HepG2 (cell line): ENCODE data around the gene FAM124A. TPM values are rescaled to one million over a fixed set of nuclear protein-coding genes. Genes with fewer than 3 reads are reported as not detected.

ENCODE experiments used
- ATAC-seq: fragments of 200-7000 bp; cut with Tn5 transposase; 3 replicates; pipeline ENCODE4 v1.9.1; 2020; ENCODE audit warnings: mild to moderate bottlenecking, moderate library complexity
- BruUV-seq: library from RNA; stranded (reverse); fragments of 400-500 nt; replicated peaks from 2 replicates; lab custom pipeline; 2021; lab: Mats Ljungman, UMichigan
- CTCF ChIA-PET: fragments of 300-600 bp; formaldehyde crosslinking; extraction: SDS; loops from one replicate; lab custom pipeline; 2021; ENCODE audit warnings: low total read pairs, inconsistent platforms, low intra/inter-chr PET ratio; lab: Yijun Ruan, JAX
- POLR2A ChIA-PET: fragments of 350-600 bp; sonication (Branson Sonifier 250); formaldehyde crosslinking; loops from one replicate; lab custom pipeline; 2020; ENCODE audit warnings: antibody characterized with exemption, inconsistent platforms; lab: Yijun Ruan, JAX
- DNase-seq: peaks from one replicate; pipeline ENCODE4 v3.0.0-alpha.2; 2015; ENCODE audit warnings: low spot score
- FAIRE-seq: peaks from 3 replicates; lab custom pipeline; 2011; peaks lifted over from hg19 to GRCh38; lab: Jason Lieb, UNC
- H2AFZ ChIP-seq: one replicate; pipeline ENCODE4 v1.6.1; 2011; ENCODE audit warnings: low read length, inconsistent platforms
- H3K27ac ChIP-seq: fragments of 300-600 bp; 3 replicates; pipeline ENCODE4 v1.8.0; 2011; ENCODE audit warnings: mixed run types, mild to moderate bottlenecking, mixed read lengths, low read length, inconsistent platforms; ENCODE audit not compliant: insufficient read depth; ENCODE audit errors: extremely low read length
- H3K27me3 ChIP-seq, 2 experiments: fragments of 200-600 bp in 1 of 2; 2 replicates in 1 of 2; 3 replicates in 1 of 2; pipeline versions ENCODE4 v1.6.0 to v1.8.0; 2011; ENCODE audit warnings: low read length in 2 of 2, mild to moderate bottlenecking in 2 of 2, moderate library complexity in 2 of 2, inconsistent platforms in 1 of 2; ENCODE audit not compliant: insufficient read depth in 2 of 2, control insufficient read depth in 1 of 2
- H3K36me3 ChIP-seq, 2 experiments: fragments of 200-600 bp in 1 of 2; replicated peaks in 1 of 2; 2 replicates in 1 of 2; 3 replicates in 1 of 2; pipeline versions ENCODE4 v1.5.1 to v1.8.0; 2011; ENCODE audit warnings: low read length in 2 of 2, inconsistent platforms in 1 of 2; ENCODE audit not compliant: insufficient read depth in 2 of 2, control insufficient read depth in 1 of 2
- H3K4me1 ChIP-seq: 2 replicates; pipeline ENCODE4 v1.5.1; 2012; ENCODE audit warnings: low read length, inconsistent platforms; ENCODE audit not compliant: insufficient read depth
- H3K4me2 ChIP-seq: 2 replicates; pipeline ENCODE4 v1.6.0; 2011; ENCODE audit warnings: low read depth, low read length, inconsistent platforms
- H3K4me3 ChIP-seq, 3 experiments: fragments of 200-600 bp in 1 of 3; sonication (generic), shearing (Covaris generic) in 1 of 3; replicated peaks in 1 of 3; 2 replicates each; pipeline ENCODE4 v1.5.1; 2011 to 2016; ENCODE audit warnings: low read length in 3 of 3, inconsistent platforms in 2 of 3, low read depth in 2 of 3, mild to moderate bottlenecking in 2 of 3, control low read depth in 1 of 3, mixed read lengths in 1 of 3; ENCODE audit not compliant: insufficient read depth in 1 of 3
- H3K79me2 ChIP-seq: one replicate; pipeline ENCODE4 v1.6.1; 2011; ENCODE audit warnings: low read length, inconsistent platforms; ENCODE audit not compliant: insufficient read depth
- H3K9ac ChIP-seq: 2 replicates; pipeline ENCODE4 v1.6.0; 2011; ENCODE audit warnings: mild to moderate bottlenecking, low read depth, low read length, inconsistent platforms; ENCODE audit not compliant: insufficient read depth
- H3K9me3 ChIP-seq: 2 replicates; pipeline ENCODE4 v1.5.1; 2012; ENCODE audit warnings: mild to moderate bottlenecking, low read length
- H4K20me1 ChIP-seq: 2 replicates; pipeline ENCODE4 v1.6.0; 2011; ENCODE audit warnings: inconsistent platforms, mild to moderate bottlenecking, low read length, moderate library complexity; ENCODE audit not compliant: insufficient read depth
- DRAP1 ChIP-seq: IDR thresholded peaks from 2 replicates; pipeline ENCODE4 v1.6.1; 2016; ENCODE audit warnings: missing genetic modification reagents, missing compliant biosample characterization
- ERF ChIP-seq: IDR thresholded peaks from 2 replicates; pipeline ENCODE4 v1.6.1; 2018; ENCODE audit warnings: missing biosample characterization, missing genetic modification reagents
- GATAD1 ChIP-seq: IDR thresholded peaks from 2 replicates; pipeline ENCODE4 v1.6.1; 2016; ENCODE audit warnings: missing genetic modification reagents, missing compliant biosample characterization
- HDAC1 ChIP-seq: sonication (generic); formaldehyde crosslinking; IDR thresholded peaks from 2 replicates; pipeline ENCODE4 v1.5.1; 2020; ENCODE audit warnings: mild to moderate bottlenecking, missing genetic modification reagents
- HMG20A ChIP-seq: IDR thresholded peaks from 2 replicates; pipeline ENCODE4 v1.6.1; 2016; ENCODE audit warnings: borderline replicate concordance
- JDP2 ChIP-seq: sonication (generic); formaldehyde crosslinking; IDR thresholded peaks from 2 replicates; pipeline ENCODE4 v1.8.1; 2022; ENCODE audit warnings: missing genetic modification reagents, borderline replicate concordance
- MTA3 ChIP-seq: sonication (generic); formaldehyde crosslinking; IDR thresholded peaks from 2 replicates; pipeline ENCODE4 v1.4.0; 2020; ENCODE audit warnings: missing genetic modification reagents
- NFE2L2 ChIP-seq: fragments of 150-350 bp; IDR thresholded peaks from 2 replicates; pipeline ENCODE4 v1.6.1; 2014; ENCODE audit warnings: low read length
- NFKB2 ChIP-seq: sonication (generic); formaldehyde crosslinking; IDR thresholded peaks from 2 replicates; pipeline ENCODE4 v1.4.0; 2020; ENCODE audit warnings: missing genetic modification reagents, borderline replicate concordance
- SRSF1 ChIP-seq: fragments of 200-400 bp; formaldehyde crosslinking; optimal IDR thresholded peaks from 2 replicates; pipeline ENCODE3; 2017; ENCODE audit warnings: mild to moderate bottlenecking, low read depth, low read length, moderate library complexity
- ZEB1 ChIP-seq: IDR thresholded peaks from 2 replicates; pipeline ENCODE4 v1.6.1; 2012; ENCODE audit warnings: mild to moderate bottlenecking, low read depth, inconsistent platforms; ENCODE audit not compliant: insufficient replicate concordance
- ZNF276 ChIP-seq: sonication (generic); formaldehyde crosslinking; IDR thresholded peaks from 2 replicates; pipeline ENCODE4 v1.4.0; 2020; ENCODE audit warnings: mild to moderate bottlenecking, low read depth, missing genetic modification reagents
- ZNF30 ChIP-seq: sonication (generic); formaldehyde crosslinking; IDR thresholded peaks from 2 replicates; pipeline ENCODE4 v1.5.0; 2020; ENCODE audit warnings: mild to moderate bottlenecking, missing genetic modification reagents
- ZNF431 ChIP-seq: sonication (generic); formaldehyde crosslinking; IDR thresholded peaks from 2 replicates; pipeline ENCODE4 v1.9.0; 2022; ENCODE audit warnings: missing genetic modification reagents, low read depth, mild to moderate bottlenecking, borderline replicate concordance
- ZZZ3 ChIP-seq: sonication (generic); formaldehyde crosslinking; IDR thresholded peaks from 2 replicates; pipeline ENCODE4 v1.4.0; 2020; ENCODE audit warnings: missing genetic modification reagents, mild to moderate bottlenecking, borderline replicate concordance
- WGBS: methylation state at CpG from one replicate; pipeline ENCODE4 v1.1.6; 2017; ENCODE audit warnings: low lambda C conversion rate; 5-methylcytosine and 5-hydroxymethylcytosine counted together
- in situ Hi-C: cut with HindIII; loops from 2 replicates; pipeline ENCODE4 v1.10.0; 2017; ENCODE audit warnings: low pct_unique_long_range_greater_than_20kb; ENCODE audit not compliant: extremely low pct_ligation_motif_present
- intact Hi-C: fragments of 100-400 bp; cut with micrococcal nuclease; formaldehyde crosslinking; loops from one replicate; pipeline ENCODE4 v1.10.0; 2022; ENCODE audit not compliant: unreplicated experiment
- polyA plus RNA-seq, 8 experiments: library from polyadenylated mRNA; depleted of rRNA in 3 of 8; stranded (reverse) in 7 of 8; unstranded in 1 of 8; fragments of >200 nt; fragmentation: Illumina TruSeq in 4 of 8; extraction: Trizol in 4 of 8; gene quantifications; 2 replicates each; pipeline versions ENCODE4 v1.2.1 to v1.2.3, GENCODE V29; 2011 to 2016; ENCODE audit warnings: low read depth in 4 of 8, missing spikeins in 1 of 8, mixed read lengths in 1 of 8; ENCODE audit not compliant: insufficient read depth in 1 of 8
- total RNA-seq, 5 experiments: library from RNA; depleted of rRNA; stranded (reverse); fragments of >200 nt; fragmentation: Illumina TruSeq; extraction: Trizol; gene quantifications; 2 replicates each; pipeline ENCODE4 v1.2.3, GENCODE V29; 2016; ENCODE audit warnings: low read depth in 1 of 5
- TF ChIP-seq, protein P1 (sequence below): sonication (generic); formaldehyde crosslinking; conservative IDR thresholded peaks from 2 replicates; pipeline ENCODE4 v1.8.0; 2022; ENCODE audit warnings: low read depth, missing genetic modification reagents

Gene FAM124A
- total and polyA plus RNA-seq, 2 of the 13 experiments (the other 11 are each of a cell fraction or from before 2014, with no cell fraction given): not detected

DNA sequence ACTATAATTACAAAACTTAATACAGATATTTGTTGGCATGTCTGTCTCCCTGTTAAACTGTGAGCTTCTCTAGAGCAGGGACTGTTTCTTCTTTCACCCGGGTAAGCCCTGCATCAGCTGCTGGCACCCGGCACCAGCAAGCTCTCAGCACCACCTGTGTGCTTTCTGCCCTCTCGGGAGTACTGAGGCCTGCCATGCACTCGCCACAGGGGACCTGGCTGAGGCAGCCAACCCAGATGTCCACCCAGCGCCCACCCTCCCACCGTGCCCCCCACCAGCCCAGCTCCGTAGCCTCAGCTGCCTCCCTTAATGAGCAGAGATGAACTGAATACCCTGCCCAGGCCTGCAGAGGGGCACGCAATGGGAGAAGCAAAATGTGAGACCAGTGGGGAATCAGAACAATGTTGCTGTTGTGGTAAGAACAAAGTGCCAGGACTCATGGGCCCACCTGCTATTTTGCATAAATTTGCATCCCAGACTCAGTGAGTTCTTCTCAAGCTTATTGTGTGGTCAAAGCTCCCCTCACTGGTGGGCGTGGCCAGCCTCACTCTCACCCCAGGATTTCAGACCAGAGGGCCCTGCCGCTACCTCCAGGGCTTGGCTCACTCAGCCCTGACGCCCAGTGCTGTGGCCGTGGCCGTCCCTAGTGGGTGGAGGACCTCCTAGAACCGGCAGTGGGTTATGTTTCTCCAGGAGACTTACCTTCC lies 102.7 kb downstream of the FAM124A start:
- Histone ChIP-seq H3K4me2 (no peak overlapping the region), H3K36me3 (no peaks in the 10 kb centered on the region), H3K4me3 (no peak overlapping the region), H3K27me3 (peaks cover 2 to 14% of the 10 kb centered on the region in 2 experiments; a peak in 3 of 5 replicates), H3K9me3 (no peaks in the 10 kb centered on the region), H3K4me1 (no peaks in the 10 kb centered on the region), H4K20me1 (no peaks in the 10 kb centered on the region), H2AFZ (no peak overlapping the region), H3K27ac (no peak overlapping the region), H3K9ac (no peak overlapping the region), H3K79me2 (no peaks in the 10 kb centered on the region)
- CTCF ChIA-PET: no interaction called here
- no peak for ATAC-seq
- POLR2A ChIA-PET: no interaction called here
- 25% methylated on average over 8 of the region's 14 CpGs for WGBS
- DNase-seq: no peak
- FAIRE-seq: no peak
- no peak for TF ChIP-seq HMG20A (CRISPR knock-in tag)
- no peak for TF ChIP-seq ZZZ3
- TF ChIP-seq SRSF1: no peak
- no peak for TF ChIP-seq ZNF276 (CRISPR knock-in tag)
- TF ChIP-seq ZNF30 (CRISPR knock-in tag): no peak
- TF ChIP-seq HDAC1 (CRISPR knock-in tag): no peak
- TF ChIP-seq ZEB1: no peak
- TF ChIP-seq MTA3: no peak
- no peak for TF ChIP-seq ZNF431 (CRISPR knock-in tag)
- TF ChIP-seq DRAP1: no peak
- no peak for TF ChIP-seq NFE2L2
- no peak for TF ChIP-seq NFKB2
- no peak for TF ChIP-seq JDP2 (CRISPR knock-in tag)
- TF ChIP-seq ERF: no peak
- no peak for TF ChIP-seq GATAD1 (CRISPR knock-in tag)
- TF ChIP-seq, protein P1, sequence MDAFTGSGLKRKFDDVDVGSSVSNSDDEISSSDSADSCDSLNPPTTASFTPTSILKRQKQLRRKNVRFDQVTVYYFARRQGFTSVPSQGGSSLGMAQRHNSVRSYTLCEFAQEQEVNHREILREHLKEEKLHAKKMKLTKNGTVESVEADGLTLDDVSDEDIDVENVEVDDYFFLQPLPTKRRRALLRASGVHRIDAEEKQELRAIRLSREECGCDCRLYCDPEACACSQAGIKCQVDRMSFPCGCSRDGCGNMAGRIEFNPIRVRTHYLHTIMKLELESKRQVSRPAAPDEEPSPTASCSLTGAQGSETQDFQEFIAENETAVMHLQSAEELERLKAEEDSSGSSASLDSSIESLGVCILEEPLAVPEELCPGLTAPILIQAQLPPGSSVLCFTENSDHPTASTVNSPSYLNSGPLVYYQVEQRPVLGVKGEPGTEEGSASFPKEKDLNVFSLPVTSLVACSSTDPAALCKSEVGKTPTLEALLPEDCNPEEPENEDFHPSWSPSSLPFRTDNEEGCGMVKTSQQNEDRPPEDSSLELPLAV: no peak
- no TSS peak for BruUV-seq
- in situ Hi-C loops: no loop called here
- intact Hi-C loops: no loop called here
